H1 (cell line): Measurements from ENCODE around the gene PIK3R5. TPM values are rescaled to one million over a fixed set of nuclear protein-coding genes. Genes with fewer than 3 reads are reported as not detected.

ENCODE experiments used
- CTCF ChIA-PET: fragments of 300-600 bp; sonication (Branson Sonifier 250); formaldehyde crosslinking; loops from one replicate; lab custom pipeline; 2021; ENCODE audit not compliant: partially characterized antibody; lab: Charles Lee
- POLR2A ChIA-PET: fragments of 300-600 bp; sonication (Branson Sonifier 250); formaldehyde crosslinking; loops from one replicate; lab custom pipeline; 2021; ENCODE audit warnings: inconsistent platforms; ENCODE audit not compliant: partially characterized antibody; lab: Charles Lee
- DNase-seq, 2 experiments: peaks; one replicate each; pipeline versions ENCODE4 v3.0.0 to v3.0.0-alpha.2; 2010 to 2022; ENCODE audit warnings: low spot score in 2 of 2, low read depth in 1 of 2, mixed read lengths in 1 of 2
- FAIRE-seq: peaks from 2 replicates; lab custom pipeline; 2011; peaks lifted over from hg19 to GRCh38; lab: Jason Lieb, UNC
- H2AFZ ChIP-seq: 2 replicates; pipeline ENCODE4 v1.8.1; 2012; ENCODE audit warnings: low read length, inconsistent platforms
- H2AK5ac ChIP-seq: 2 replicates; pipeline ENCODE4 v1.6.1; 2013; ENCODE audit warnings: low read depth, low read length
- H2BK120ac ChIP-seq: replicated peaks from 2 replicates; pipeline ENCODE3; 2013; ENCODE audit warnings: low read depth, low read length, inconsistent platforms
- H2BK12ac ChIP-seq: 2 replicates; pipeline ENCODE4 v1.6.1; 2013; ENCODE audit warnings: low read depth, low read length
- H2BK15ac ChIP-seq: 2 replicates; pipeline ENCODE4 v1.6.1; 2013; ENCODE audit warnings: low read length
- H2BK20ac ChIP-seq: 2 replicates; pipeline ENCODE4 v1.6.1; 2013; ENCODE audit warnings: low read length
- H2BK5ac ChIP-seq: 2 replicates; pipeline ENCODE4 v1.6.1; 2013; ENCODE audit warnings: low read depth, low read length
- H3K14ac ChIP-seq: 2 replicates; pipeline ENCODE4 v1.6.1; 2013; ENCODE audit warnings: inconsistent platforms; ENCODE audit not compliant: insufficient read length
- H3K18ac ChIP-seq: 2 replicates; pipeline ENCODE4 v1.6.1; 2013; ENCODE audit warnings: low read length; ENCODE audit errors: extremely low read depth
- H3K23ac ChIP-seq: 2 replicates; pipeline ENCODE4 v1.6.1; 2013; ENCODE audit warnings: inconsistent platforms; ENCODE audit not compliant: insufficient read length
- H3K23me2 ChIP-seq: 2 replicates; pipeline ENCODE4 v1.6.1; 2013; ENCODE audit warnings: low read depth, low read length
- H3K27ac ChIP-seq: 2 replicates; pipeline ENCODE4 v1.6.1; 2011; ENCODE audit warnings: low read depth, low read length, inconsistent platforms
- H3K27me3 ChIP-seq, 4 experiments: replicated peaks in 1 of 4; 1 replicate in 1 of 4; 2 replicates in 3 of 4; pipeline versions ENCODE4 v1.6.1 to v1.8.1; 2011 to 2013; ENCODE audit warnings: low read length in 3 of 4, mild to moderate bottlenecking in 3 of 4, inconsistent platforms in 2 of 4, mixed read lengths in 2 of 4, moderate library complexity in 1 of 4; ENCODE audit not compliant: control insufficient read depth in 3 of 4, insufficient read depth in 3 of 4; ENCODE audit errors: extremely low read depth in 1 of 4
- H3K36me3 ChIP-seq, 4 experiments: 2 replicates each; pipeline versions ENCODE4 v1.6.1 to v1.8.1; 2011 to 2013; ENCODE audit warnings: mild to moderate bottlenecking in 4 of 4, low read length in 3 of 4, moderate library complexity in 2 of 4, control low read depth in 1 of 4, inconsistent platforms in 1 of 4; ENCODE audit not compliant: insufficient read depth in 4 of 4, control insufficient read depth in 2 of 4
- H3K4ac ChIP-seq: replicated peaks from 2 replicates; pipeline ENCODE3; 2013; ENCODE audit warnings: low read length, low read depth, mixed read lengths, inconsistent platforms; ENCODE audit not compliant: insufficient read length
- H3K4me1 ChIP-seq, 4 experiments: replicated peaks in 1 of 4; 1 replicate in 1 of 4; 2 replicates in 3 of 4; pipeline versions ENCODE4 v1.6.1 to v1.8.1; 2011 to 2013; ENCODE audit warnings: low read length in 3 of 4, inconsistent platforms in 2 of 4, mixed read lengths in 1 of 4; ENCODE audit not compliant: insufficient read depth in 4 of 4, control insufficient read depth in 3 of 4
- H3K4me2 ChIP-seq, 2 experiments: 2 replicates each; pipeline versions ENCODE4 v1.6.1 to v1.8.1; 2011 to 2013; ENCODE audit warnings: low read depth in 2 of 2, low read length in 2 of 2, control low read depth in 1 of 2, inconsistent platforms in 1 of 2, mild to moderate bottlenecking in 1 of 2; ENCODE audit not compliant: insufficient read depth in 1 of 2
- H3K4me3 ChIP-seq, 4 experiments: fragments of 200-600, 300-600 bp in 1 of 4; sonication (generic), shearing (Covaris generic), sonication (Bioruptor Twin) in 1 of 4; 2 replicates each; pipeline versions ENCODE4 v1.5.1 to v1.8.1; 2011 to 2016; ENCODE audit warnings: low read length in 4 of 4, low read depth in 3 of 4, control low read depth in 2 of 4, inconsistent platforms in 2 of 4, mild to moderate bottlenecking in 2 of 4, mixed read lengths in 1 of 4, moderate library complexity in 1 of 4; ENCODE audit not compliant: insufficient read depth in 2 of 4; ENCODE audit errors: extremely low read depth in 1 of 4
- H3K56ac ChIP-seq: replicated peaks from 2 replicates; pipeline ENCODE3; 2013; ENCODE audit warnings: low read depth, mild to moderate bottlenecking, mixed read lengths, low read length, inconsistent platforms; ENCODE audit not compliant: insufficient read length
- H3K79me1 ChIP-seq: 2 replicates; pipeline ENCODE4 v1.6.1; 2013; ENCODE audit warnings: low read depth, low read length, control low read depth
- H3K79me2 ChIP-seq, 2 experiments: 2 replicates each; pipeline versions ENCODE4 v1.6.1 to v1.8.1; 2012 to 2013; ENCODE audit warnings: low read length in 2 of 2, mild to moderate bottlenecking in 2 of 2, inconsistent platforms in 1 of 2; ENCODE audit not compliant: insufficient read depth in 2 of 2, control insufficient read depth in 1 of 2
- H3K9ac ChIP-seq, 4 experiments: replicated peaks in 1 of 4; 1 replicate in 1 of 4; 2 replicates in 3 of 4; pipeline versions ENCODE4 v1.6.1 to v1.8.1; 2011 to 2013; ENCODE audit warnings: low read depth in 3 of 4, low read length in 3 of 4, control low read depth in 2 of 4, mild to moderate bottlenecking in 2 of 4, moderate library complexity in 2 of 4, inconsistent platforms in 1 of 4; ENCODE audit errors: extremely low read depth in 1 of 4
- H3K9me3 ChIP-seq, 2 experiments: 2 replicates each; pipeline versions ENCODE4 v1.6.1 to v1.8.1; 2012 to 2013; ENCODE audit warnings: mild to moderate bottlenecking in 2 of 2, moderate library complexity in 2 of 2, control low read depth in 1 of 2, inconsistent platforms in 1 of 2, low read depth in 1 of 2, low read length in 1 of 2, mixed read lengths in 1 of 2; ENCODE audit not compliant: insufficient read depth in 2 of 2
- H4K20me1 ChIP-seq, 2 experiments: replicated peaks in 1 of 2; 2 replicates each; pipeline versions ENCODE3 to v1.8.1; 2011 to 2013; ENCODE audit warnings: inconsistent platforms in 2 of 2, low read length in 2 of 2, mild to moderate bottlenecking in 1 of 2; ENCODE audit not compliant: insufficient read depth in 2 of 2, control insufficient read depth in 1 of 2
- H4K5ac ChIP-seq: 2 replicates; pipeline ENCODE4 v1.6.1; 2013; ENCODE audit warnings: low read length, low read depth, mixed read lengths, inconsistent platforms; ENCODE audit not compliant: insufficient read length
- H4K8ac ChIP-seq: 2 replicates; pipeline ENCODE4 v1.8.0; 2013; ENCODE audit warnings: mild to moderate bottlenecking, moderate library complexity, low read length, inconsistent platforms; ENCODE audit not compliant: insufficient read depth; ENCODE audit errors: extremely low read depth
- H4K91ac ChIP-seq: replicated peaks from 2 replicates; pipeline ENCODE3; 2013; ENCODE audit warnings: low read length, mixed read lengths, inconsistent platforms; ENCODE audit not compliant: insufficient read length
- CHD2 ChIP-seq: IDR thresholded peaks from 2 replicates; pipeline ENCODE4 v1.6.1; 2012; ENCODE audit warnings: low read length, improper control_type of control experiment
- CREB1 ChIP-seq: IDR thresholded peaks from 2 replicates; pipeline ENCODE4 v1.6.1; 2012; ENCODE audit warnings: inconsistent platforms
- HDAC6 ChIP-seq: IDR thresholded peaks from one replicate; pipeline ENCODE4 v1.7.1; 2012; ENCODE audit warnings: low read depth, mild to moderate bottlenecking, inconsistent platforms, low read length, moderate library complexity
- NRF1 ChIP-seq: IDR thresholded peaks from 2 replicates; pipeline ENCODE4 v1.6.1; 2011; ENCODE audit warnings: mild to moderate bottlenecking, low read depth, low read length, improper control_type of control experiment
- WGBS, 2 experiments: shearing (Covaris generic) in 1 of 2; methylation state at CpG; one replicate each; pipeline versions ENCODE4 v1.1.6 to v1.1.7; 2013 to 2015; ENCODE audit warnings: low lambda C conversion rate in 2 of 2, mixed read lengths in 2 of 2, inconsistent platforms in 1 of 2, low coverage in 1 of 2, missing lambda C conversion rate in 1 of 2; ENCODE audit not compliant: insufficient replicate concordance in 2 of 2, insufficient coverage in 1 of 2, insufficient read length in 1 of 2; ENCODE audit errors: extremely low coverage in 1 of 2, missing lambda C conversion rate in 1 of 2; 5-methylcytosine and 5-hydroxymethylcytosine counted together
- polyA plus RNA-seq, 7 experiments: library from polyadenylated mRNA; depleted of rRNA in 3 of 7; stranded (reverse) in 5 of 7; unstranded in 2 of 7; fragments of >200 nt in 5 of 7; fragments of 200-250 nt in 2 of 7; gene quantifications; 1 replicate in 5 of 7; 2 replicates in 1 of 7; 4 replicates in 1 of 7; pipeline versions ENCODE4 v1.2.1 to v1.2.3, GENCODE V29; 2011 to 2013; ENCODE audit warnings: missing spikeins in 2 of 7, mixed read lengths in 2 of 7
- total RNA-seq: library from RNA; stranded (reverse); fragmentation: NEBNext Ultra II Directional; extraction: Animal tissue kit (Norgen Biotek cat#: 25700); gene quantifications from 2 replicates; pipeline ENCODE4 v1.2.1, GENCODE V29; 2021

Gene PIK3R5
- total and polyA plus RNA-seq, 2 of the 8 experiments (the other 6 are each of a cell fraction or from before 2014, with no cell fraction given) = 2.7 to 4.3 TPM

- POLR2A ChIA-PET = no interaction called here
- Histone ChIP-seq H4K20me1 (no peaks in the 10 kb centered on the region), H2AK5ac (no peak overlapping the region), H4K8ac (peak overlapping the region; percentile 75), H3K9me3 (no peaks in the 10 kb centered on the region), H3K18ac (no peak overlapping the region), H4K91ac (no peak overlapping the region), H3K79me2 (no peaks in the 10 kb centered on the region), H3K9ac (no peak overlapping the region), H2BK20ac (no peak overlapping the region), H2BK12ac (no peak overlapping the region), H4K5ac (no peak overlapping the region), H3K23me2 (no peaks in the 10 kb centered on the region; the same call in 1 of the 2 replicates), H3K27me3 (peaks cover 0 to 2% (median 0%) of the 10 kb centered on the region in 4 experiments; a peak in 2 of 7 replicates), H3K36me3 (no peaks in the 10 kb centered on the region), H3K27ac (no peak overlapping the region), H3K56ac (no peak overlapping the region), H3K23ac (no peak overlapping the region), H2BK5ac (no peak overlapping the region), H2BK120ac (no peak overlapping the region), H3K79me1 (no peaks in the 10 kb centered on the region), H3K4me2 (no peak overlapping the region), H2BK15ac (no peak overlapping the region), H3K14ac (no peak overlapping the region), H2AFZ (no peak overlapping the region), H3K4me3 (no peak overlapping the region), H3K4me1 (peaks cover 0 to 9% (median 7%) of the 10 kb centered on the region in 4 experiments; a peak in 6 of 7 replicates), H3K4ac (no peak overlapping the region)
- DNase-seq (no peak), FAIRE-seq (no peak)
- CTCF ChIA-PET = interaction anchor here (0.6 to 1.9 kb wide), 8 partner anchors 8 to 74 kb away, joined by 3 to 9 read pairs (median 3); no protein-coding TSS in a partner anchor
- WGBS, 2 experiments = 81% methylated on average over 17 of the region's 19 CpGs; no CpG with 5 or more reads in 1 of the 2 experiments
- TF ChIP-seq NRF1 (no peak), HDAC6 (no peak), CREB1 (no peak), CHD2 (no peak)
These were observed 91.4 kb downstream of the PIK3R5 start for GRCh38 chr17:8873801-8874715.
